GM18867 (cell line): ENCODE measurements around the gene LAMA3.

ENCODE experiments used
- ATAC-seq: cut with Tn5 transposase; IDR thresholded peaks from one replicate; pipeline ENCODE4 v1.9.1; 2021; ENCODE audit warnings: mild to moderate bottlenecking, moderate library complexity; ENCODE audit not compliant: unreplicated experiment

LAMA3 gene

GRCh38 chr18:23814991-23815614 lies 125.8 kb downstream of the LAMA3 start:
- no peak for ATAC-seq

- no peak for ATAC-seq
These were observed 126.8 kb downstream of the LAMA3 start for GRCh38 chr18:23816021-23816420.

- no peak for ATAC-seq
These were observed 127.5 kb downstream of the LAMA3 start for GRCh38 chr18:23816740-23817139.

- ATAC-seq, result no peak
These were observed 129.7 kb downstream of the LAMA3 start for GRCh38 chr18:23819001-23819400.

GRCh38 chr18:23822590-23823385 lies 133.5 kb downstream of the LAMA3 start:
- no peak for ATAC-seq

- no peak for ATAC-seq
These were observed 135.0 kb downstream of the LAMA3 start for GRCh38 chr18:23824240-23824639.

GRCh38 chr18:23824669-23825068 lies 135.4 kb downstream of the LAMA3 start:
- no peak for ATAC-seq

- ATAC-seq, result no peak
These were observed 136.2 kb downstream of the LAMA3 start for GRCh38 chr18:23825496-23825895.

GRCh38 chr18:23825978-23826405 lies 136.7 kb downstream of the LAMA3 start:
- ATAC-seq, result no peak

GRCh38 chr18:23826850-23827620 lies 137.8 kb downstream of the LAMA3 start:
- no peak for ATAC-seq

- ATAC-seq, result no peak
These were observed 138.4 kb downstream of the LAMA3 start for GRCh38 chr18:23827681-23828080.

GRCh38 chr18:23828426-23828825 lies 139.2 kb downstream of the LAMA3 start:
- ATAC-seq, result peak; percentile 93

- no peak for ATAC-seq
These were observed 143.7 kb downstream of the LAMA3 start for GRCh38 chr18:23832911-23833310.

GRCh38 chr18:23833714-23834113 lies 144.5 kb downstream of the LAMA3 start:
- ATAC-seq, result no peak

GRCh38 chr18:23835091-23835490 lies 145.8 kb downstream of the LAMA3 start:
- no peak for ATAC-seq

GRCh38 chr18:23835506-23835905 lies 146.3 kb downstream of the LAMA3 start:
- ATAC-seq, result no peak

- no peak for ATAC-seq
These were observed 148.3 kb downstream of the LAMA3 start for GRCh38 chr18:23837591-23837990.

- no peak for ATAC-seq
These were observed 149.0 kb downstream of the LAMA3 start for GRCh38 chr18:23838233-23838632.

- ATAC-seq, result no peak
These were observed 149.6 kb downstream of the LAMA3 start for GRCh38 chr18:23838801-23839366.

GRCh38 chr18:23842305-23842704 lies 153.1 kb downstream of the LAMA3 start:
- no peak for ATAC-seq

GRCh38 chr18:23844991-23845680 lies 155.9 kb downstream of the LAMA3 start:
- no peak for ATAC-seq
